Measurements from ENCODE around the gene DHX8.

DNA sequence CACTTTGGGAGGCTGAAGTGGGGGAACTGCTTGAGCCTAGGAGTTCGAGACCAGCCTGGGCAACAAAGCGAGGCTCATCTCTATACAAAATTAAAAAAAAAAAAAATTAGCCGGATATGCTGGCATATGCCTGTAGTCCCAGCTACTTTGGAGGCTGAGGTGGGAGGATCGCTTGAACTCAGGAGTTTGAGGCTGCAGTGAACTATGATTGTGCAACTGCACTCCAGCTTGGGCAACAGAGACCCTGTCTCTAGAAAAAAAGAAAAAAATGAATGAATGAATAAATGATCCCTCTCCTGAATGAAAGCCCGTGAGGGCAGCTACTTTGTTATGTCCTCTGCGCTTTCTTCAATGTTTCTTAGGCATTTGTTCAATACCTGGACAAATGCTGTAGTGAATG lies 27.7 kb upstream of the DHX8 start:
- TF ChIP-seq POLR2AphosphoS5 (IDR thresholded peaks at IDR 0.05; ENCODE audit: low read depth, low read length) (no peak), REST (IDR thresholded peaks at IDR 0.05; ENCODE audit: insufficient read depth in 1 of 2, low read depth in 2 of 2, low read length in 2 of 2) (no peak)

Data from PFSK-1 (cell line).